CD14-positive monocyte (primary cell): ENCODE measurements around the gene KIF1B. TPM values are rescaled to one million over a fixed set of nuclear protein-coding genes. Genes with fewer than 3 reads are reported as not detected.
"Not testable (repeated sequence)": the region's sequence is repeated elsewhere in the genome, so short reads cannot be mapped to it uniquely, and the experiment has no call there.

Source experiments
- DNase-seq, 3 donors: peaks; one replicate each; pipeline ENCODE4 v3.0.0-alpha.2; 2011 to 2022
- H2AFZ ChIP-seq: 2 replicates; pipeline ENCODE4 v1.6.0; 2012; ENCODE audit warnings: mild to moderate bottlenecking, low read depth, low read length, inconsistent platforms; ENCODE audit not compliant: insufficient read depth, poor library complexity, severe bottlenecking
- H3K27ac ChIP-seq, 2 donors: 1 replicate in 1 of 2; 2 replicates in 1 of 2; pipeline ENCODE4 v1.5.1; 2012 to 2013; ENCODE audit warnings: low read length in 2 of 2, control low read depth in 1 of 2, inconsistent platforms in 1 of 2, low read depth in 1 of 2, mild to moderate bottlenecking in 1 of 2
- H3K27me3 ChIP-seq, 2 donors: one replicate each; pipeline versions ENCODE4 v1.6.0 to v1.6.1; 2011 to 2013; ENCODE audit warnings: low read length in 2 of 2; ENCODE audit not compliant: control insufficient read depth in 2 of 2, insufficient read depth in 2 of 2
- H3K36me3 ChIP-seq, 2 donors: replicated peaks in 1 of 2; 1 replicate in 1 of 2; 2 replicates in 1 of 2; pipeline versions ENCODE4 v1.5.1 to v1.6.1; 2012 to 2013; ENCODE audit warnings: low read length in 2 of 2, control low read depth in 1 of 2, inconsistent platforms in 1 of 2, mild to moderate bottlenecking in 1 of 2; ENCODE audit not compliant: insufficient read depth in 2 of 2, control insufficient read depth in 1 of 2
- H3K4me1 ChIP-seq, 2 donors: 1 replicate in 1 of 2; 2 replicates in 1 of 2; pipeline versions ENCODE4 v1.5.1 to v1.6.1; 2012 to 2013; ENCODE audit warnings: low read length in 2 of 2, control low read depth in 1 of 2, inconsistent platforms in 1 of 2, mild to moderate bottlenecking in 1 of 2, moderate library complexity in 1 of 2; ENCODE audit not compliant: insufficient read depth in 2 of 2, control insufficient read depth in 1 of 2
- H3K4me2 ChIP-seq: replicated peaks from 2 replicates; pipeline ENCODE3; 2012; ENCODE audit warnings: low read length, moderate library complexity, mild to moderate bottlenecking; ENCODE audit not compliant: poor library complexity, severe bottlenecking; ENCODE audit errors: extremely low read depth
- H3K4me3 ChIP-seq, 3 experiments: fragments of 200-600 bp in 1 of 3; sonication (generic) in 1 of 3; replicated peaks in 1 of 3; 1 replicate in 2 of 3; 2 replicates in 1 of 3; pipeline ENCODE4 v1.5.1; 2011 to 2013; ENCODE audit warnings: low read length in 3 of 3, mild to moderate bottlenecking in 3 of 3, control low read depth in 2 of 3, low read depth in 2 of 3, inconsistent platforms in 1 of 3, moderate library complexity in 1 of 3
- H3K79me2 ChIP-seq: 2 replicates; pipeline ENCODE4 v1.6.0; 2012; ENCODE audit warnings: mild to moderate bottlenecking, control low read depth, inconsistent platforms, low read length, moderate library complexity; ENCODE audit not compliant: insufficient read depth
- H3K9ac ChIP-seq: 2 replicates; pipeline ENCODE4 v1.6.0; 2017; ENCODE audit warnings: low read length, mild to moderate bottlenecking; ENCODE audit not compliant: insufficient read depth, poor library complexity, severe bottlenecking
- H3K9me3 ChIP-seq, 2 donors: replicated peaks in 1 of 2; 1 replicate in 1 of 2; 2 replicates in 1 of 2; pipeline versions ENCODE4 v1.5.1 to v1.6.1; 2012 to 2013; ENCODE audit warnings: low read length in 2 of 2, control low read depth in 1 of 2; ENCODE audit not compliant: control insufficient read depth in 1 of 2, insufficient read depth in 1 of 2
- H4K20me1 ChIP-seq: 2 replicates; pipeline ENCODE4 v1.6.0; 2012; ENCODE audit warnings: mild to moderate bottlenecking, low read length, control low read depth, moderate library complexity; ENCODE audit not compliant: insufficient read depth
- H3K27ac Mint-ChIP-seq, 7 donors: one replicate each; pipeline ENCODE4 v1.8.0; 2020; ENCODE audit warnings: mild to moderate bottlenecking in 7 of 7, mixed read lengths in 7 of 7, moderate library complexity in 6 of 7, inconsistent platforms in 2 of 7
- H3K27me3 Mint-ChIP-seq, 3 donors: one replicate each; pipeline ENCODE4 v1.8.0; 2021 to 2022; ENCODE audit warnings: low read depth in 3 of 3, mild to moderate bottlenecking in 3 of 3, mixed read lengths in 3 of 3, moderate library complexity in 3 of 3, inconsistent platforms in 1 of 3
- H3K36me3 Mint-ChIP-seq, 2 donors: one replicate each; pipeline ENCODE4 v1.8.0; 2020; ENCODE audit warnings: mixed read lengths in 2 of 2, inconsistent platforms in 1 of 2, mild to moderate bottlenecking in 1 of 2
- H3K4me1 Mint-ChIP-seq: one replicate; pipeline ENCODE4 v1.8.0; 2020; ENCODE audit warnings: mild to moderate bottlenecking, mixed read lengths
- H3K4me3 Mint-ChIP-seq, 2 donors: one replicate each; pipeline ENCODE4 v1.8.0; 2020; ENCODE audit warnings: mild to moderate bottlenecking in 2 of 2, mixed read lengths in 2 of 2, moderate library complexity in 1 of 2
- H3K9me3 Mint-ChIP-seq, 7 donors: one replicate each; pipeline ENCODE4 v1.8.0; 2020 to 2022; ENCODE audit warnings: mixed read lengths in 7 of 7, mild to moderate bottlenecking in 6 of 7, moderate library complexity in 6 of 7, inconsistent platforms in 2 of 7
- CTCF ChIP-seq: fragments of 200-600 bp; IDR thresholded peaks from one replicate; pipeline ENCODE4 v1.8.0; 2022; ENCODE audit warnings: antibody characterized with exemption, mild to moderate bottlenecking
- WGBS: methylation state at CpG from one replicate; pipeline ENCODE4 v1.1.5; 2013; ENCODE audit warnings: missing lambda C conversion rate; ENCODE audit not compliant: insufficient coverage; 5-methylcytosine and 5-hydroxymethylcytosine counted together
- intact Hi-C, 2 donors: fragments of 100-400 bp; cut with micrococcal nuclease; formaldehyde crosslinking; loops; one replicate each; pipeline versions ENCODE4 v1.15.0 to v1.15.1; 2023
- polyA plus RNA-seq, 3 donors: library from polyadenylated mRNA; depleted of rRNA in 1 of 3; unstranded in 2 of 3; stranded (reverse) in 1 of 3; fragments of 300-500 nt in 2 of 3; fragments of >200 nt in 1 of 3; fragmentation: Illumina TruSeq in 2 of 3; gene quantifications; 1 replicate in 2 of 3; 2 replicates in 1 of 3; pipeline ENCODE4 v1.2.3, GENCODE V29; 2012 to 2021

Gene KIF1B
- polyA plus RNA-seq, 3 donors = 3.0 to 7.0 (median 3.3) TPM

- Histone ChIP-seq H3K36me3 (peaks cover 7 to 19% of the 10 kb centered on the region in 2 donors), H3K4me1 (peaks cover 25 to 39% of the 10 kb centered on the region in 2 donors)
- H3K27ac ChIP-seq, H3K4me3 Mint-ChIP-seq, H3K4me3 ChIP-seq, H3K9me3 ChIP-seq, H3K9ac ChIP-seq, DNase-seq, H3K27ac Mint-ChIP-seq, H2AFZ ChIP-seq, H3K27me3 Mint-ChIP-seq, intact Hi-C loops, H3K27me3 ChIP-seq, H4K20me1 ChIP-seq, H3K4me2 ChIP-seq, H3K9me3 Mint-ChIP-seq, H3K79me2 ChIP-seq: not testable (repeated sequence)
- H3K4me1 Mint-ChIP-seq = peaks cover 33% of the 10 kb centered on the region
- WGBS = 96% methylated on average over 16 of the region's 21 CpGs
- H3K36me3 Mint-ChIP-seq = peaks cover 29 to 30% of the 10 kb centered on the region in 2 donors
Measured at GRCh38 chr1:10426535-10426848, 216.1 kb downstream of the KIF1B start.

- Mint-ChIP-seq H3K9me3 (peaks cover 0 to 5% (median 0%) of the 10 kb centered on the region in 7 donors), H3K4me3 (no peak overlapping the region), H3K27ac (peak overlapping the region in 1 of 7 donors; percentile 63), H3K27me3 (peaks cover 0 to 7% (median 1%) of the 10 kb centered on the region in 3 donors), H3K36me3 (peaks cover 5 to 9% of the 10 kb centered on the region in 2 donors), H3K4me1 (peaks cover 34% of the 10 kb centered on the region)
- DNase-seq = no peak
- no peak overlapping the region for H3K9ac ChIP-seq
- no peaks in the 10 kb centered on the region for H3K27me3 ChIP-seq
- H2AFZ ChIP-seq = no peak overlapping the region
- no peak for TF ChIP-seq CTCF
- no peaks in the 10 kb centered on the region for H3K79me2 ChIP-seq
- H3K4me2 ChIP-seq = no peak overlapping the region
- H4K20me1 ChIP-seq = no peaks in the 10 kb centered on the region
- intact Hi-C loops = loop anchor here in 1 of 2 donors (1.0 to 2.0 kb wide), 2 partner anchors 14 to 51 kb away; no protein-coding TSS in a partner anchor
- H3K36me3 ChIP-seq = no peaks in the 10 kb centered on the region
- H3K4me3 ChIP-seq = no peak overlapping the region
- H3K27ac ChIP-seq = no peak overlapping the region
- whole genome bisulfite sequencing = 97% methylated on average over 5 of the region's 5 CpGs
- no peaks in the 10 kb centered on the region for H3K9me3 ChIP-seq
- H3K4me1 ChIP-seq = peaks cover 25 to 40% of the 10 kb centered on the region in 2 donors
Measured at GRCh38 chr1:10428984-10429383, 218.6 kb downstream of the KIF1B start.
